Esophagus muscularis mucosa (tissue), 3 donors: ENCODE data around the gene PAF1.

Experiments
- POLR2A ChIP-seq: fragments of 450-650 bp; IDR thresholded peaks from one replicate; pipeline ENCODE4 v1.6.1; 2017; ENCODE audit warnings: antibody characterized with exemption, moderate library complexity, mild to moderate bottlenecking, low read depth
- TF ChIP-seq, protein P1 (sequence below), 3 experiments: fragments of 200-600 bp in 2 of 3; fragments of 450-650 bp in 1 of 3; sonication (generic) in 2 of 3; IDR thresholded peaks; one replicate each; pipeline ENCODE4 v1.5.1; 2017 to 2019; ENCODE audit warnings: antibody characterized with exemption in 3 of 3, mild to moderate bottlenecking in 2 of 3, moderate library complexity in 1 of 3

DNA sequence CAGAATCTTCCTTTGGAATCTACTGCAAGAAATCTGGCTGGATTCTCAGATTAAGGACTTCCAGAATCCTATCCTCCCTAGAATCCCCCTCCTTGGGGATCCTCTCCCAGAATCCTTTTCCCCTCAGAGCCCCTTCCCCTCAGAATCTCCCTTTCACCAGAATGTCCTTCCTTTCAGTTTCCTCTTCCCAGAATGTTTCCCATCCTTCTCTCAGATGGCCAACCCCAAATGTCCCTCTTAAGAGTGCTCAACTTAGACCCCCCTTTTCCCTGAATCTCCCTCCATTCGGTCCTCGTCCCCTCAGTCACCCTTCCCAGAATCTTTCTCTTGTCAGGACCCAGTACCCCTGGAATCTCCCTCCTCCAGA, 45.4 kb upstream of the PAF1 start:
- TF ChIP-seq, protein P1, sequence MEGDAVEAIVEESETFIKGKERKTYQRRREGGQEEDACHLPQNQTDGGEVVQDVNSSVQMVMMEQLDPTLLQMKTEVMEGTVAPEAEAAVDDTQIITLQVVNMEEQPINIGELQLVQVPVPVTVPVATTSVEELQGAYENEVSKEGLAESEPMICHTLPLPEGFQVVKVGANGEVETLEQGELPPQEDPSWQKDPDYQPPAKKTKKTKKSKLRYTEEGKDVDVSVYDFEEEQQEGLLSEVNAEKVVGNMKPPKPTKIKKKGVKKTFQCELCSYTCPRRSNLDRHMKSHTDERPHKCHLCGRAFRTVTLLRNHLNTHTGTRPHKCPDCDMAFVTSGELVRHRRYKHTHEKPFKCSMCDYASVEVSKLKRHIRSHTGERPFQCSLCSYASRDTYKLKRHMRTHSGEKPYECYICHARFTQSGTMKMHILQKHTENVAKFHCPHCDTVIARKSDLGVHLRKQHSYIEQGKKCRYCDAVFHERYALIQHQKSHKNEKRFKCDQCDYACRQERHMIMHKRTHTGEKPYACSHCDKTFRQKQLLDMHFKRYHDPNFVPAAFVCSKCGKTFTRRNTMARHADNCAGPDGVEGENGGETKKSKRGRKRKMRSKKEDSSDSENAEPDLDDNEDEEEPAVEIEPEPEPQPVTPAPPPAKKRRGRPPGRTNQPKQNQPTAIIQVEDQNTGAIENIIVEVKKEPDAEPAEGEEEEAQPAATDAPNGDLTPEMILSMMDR (IDR thresholded peaks at IDR 0.05): no peak
- no peak for TF ChIP-seq POLR2A
